Caki2 (cell line): ENCODE results near the gene PELI1. TPM values are rescaled to one million over a fixed set of nuclear protein-coding genes. Genes with fewer than 3 reads are reported as not detected.
A peak's percentile ranks its signal among the peaks of the same experiment; 100 is the strongest.

Experiments used
- DNase-seq: peaks from one replicate; pipeline ENCODE4 v3.0.0-alpha.2; 2015; ENCODE audit warnings: low read depth
- in situ Hi-C: cut with HindIII; loops from 2 replicates; pipeline ENCODE4 v1.10.0; 2016; ENCODE audit warnings: low sequenced_read_pairs, low pct_unique_long_range_greater_than_20kb, mixed read lengths
- total RNA-seq: library from RNA; depleted of rRNA; stranded (reverse); fragments of >200 nt; shearing (Covaris generic); gene quantifications from 2 replicates; pipeline ENCODE4 v1.2.3, GENCODE V29; 2014; ENCODE audit warnings: low replicate concordance; rRNA removed

The PELI1 gene
- total RNA-seq, 1 experiment from 2014 or later = 8.4 TPM

GRCh38 chr2:64063924-64064331 lies 80.3 kb downstream of the PELI1 start:
- in situ Hi-C loops = no loop called here
- DNase-seq = no peak

DNA sequence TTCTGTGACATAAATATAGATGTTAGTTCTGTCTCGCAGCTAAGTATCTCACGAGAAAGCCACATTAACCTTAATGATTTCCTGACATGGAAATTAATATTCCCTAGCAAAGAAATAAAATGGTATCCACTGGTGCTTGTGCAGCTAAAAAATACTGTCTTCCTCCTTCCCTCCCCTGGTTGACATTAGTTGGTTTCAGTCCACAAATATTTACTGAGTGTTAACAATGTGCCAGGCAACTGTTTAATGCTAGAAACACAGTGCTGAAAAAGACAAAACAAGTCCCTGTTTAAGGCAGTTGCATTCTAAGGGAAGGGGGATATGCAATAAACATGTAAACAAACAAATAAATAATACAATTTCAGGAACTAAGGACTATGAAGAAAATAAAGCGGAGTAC lies 80.8 kb downstream of the PELI1 start:
- in situ Hi-C loops = no loop called here
- no peak for DNase-seq

DNA sequence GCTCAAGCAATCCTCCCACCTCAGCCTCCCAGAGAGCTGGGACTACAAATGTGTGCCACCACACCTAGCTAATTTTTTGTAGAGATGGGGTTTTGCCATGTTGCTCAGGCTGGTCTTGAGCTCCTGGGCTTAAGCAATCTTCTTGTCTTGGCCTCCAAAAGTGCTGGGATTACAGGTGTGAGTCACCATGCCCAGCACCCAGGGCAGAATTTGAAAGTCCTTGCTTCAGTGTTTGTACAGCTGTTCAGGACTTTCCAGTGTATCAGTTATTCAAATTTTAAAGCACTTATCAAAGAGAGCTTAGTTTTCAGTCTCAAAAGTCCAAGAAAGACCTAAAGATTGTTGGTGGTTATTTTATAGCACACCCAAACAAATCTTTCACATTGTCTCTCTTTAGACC lies 81.4 kb downstream of the PELI1 start:
- DNase-seq = no peak
- in situ Hi-C loops = no loop called here

- in situ Hi-C loops = no loop called here
- no peak for DNase-seq
Observed at GRCh38 chr2:64059270-64059669, 85.0 kb downstream of the PELI1 start.

DNA sequence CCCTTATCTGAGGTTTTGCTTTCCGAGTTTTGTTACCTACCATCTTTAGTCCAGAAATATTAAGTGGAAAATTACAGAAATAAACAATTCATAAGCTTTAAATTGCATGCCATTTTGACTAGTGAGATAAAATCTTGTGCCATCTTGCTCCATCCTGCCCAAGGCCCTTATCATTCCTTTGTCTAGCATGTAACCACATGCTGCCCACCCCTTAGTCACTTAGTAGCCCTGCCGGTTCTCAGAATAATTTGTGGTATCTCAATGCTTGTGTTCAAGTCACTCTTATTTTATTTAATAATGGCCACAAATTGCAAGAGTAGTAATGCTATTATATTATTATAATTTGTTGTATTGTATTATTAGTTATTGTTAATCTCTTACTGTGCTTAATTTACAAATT lies 88.2 kb downstream of the PELI1 start:
- no peak for DNase-seq
- in situ Hi-C loops = no loop called here

- in situ Hi-C loops = no loop called here
- DNase-seq = no peak
Observed at GRCh38 chr2:64054161-64054915, 89.9 kb downstream of the PELI1 start.

- DNase-seq = no peak
- in situ Hi-C loops = no loop called here
Observed at GRCh38 chr2:64052463-64053241, 91.6 kb downstream of the PELI1 start.

DNA sequence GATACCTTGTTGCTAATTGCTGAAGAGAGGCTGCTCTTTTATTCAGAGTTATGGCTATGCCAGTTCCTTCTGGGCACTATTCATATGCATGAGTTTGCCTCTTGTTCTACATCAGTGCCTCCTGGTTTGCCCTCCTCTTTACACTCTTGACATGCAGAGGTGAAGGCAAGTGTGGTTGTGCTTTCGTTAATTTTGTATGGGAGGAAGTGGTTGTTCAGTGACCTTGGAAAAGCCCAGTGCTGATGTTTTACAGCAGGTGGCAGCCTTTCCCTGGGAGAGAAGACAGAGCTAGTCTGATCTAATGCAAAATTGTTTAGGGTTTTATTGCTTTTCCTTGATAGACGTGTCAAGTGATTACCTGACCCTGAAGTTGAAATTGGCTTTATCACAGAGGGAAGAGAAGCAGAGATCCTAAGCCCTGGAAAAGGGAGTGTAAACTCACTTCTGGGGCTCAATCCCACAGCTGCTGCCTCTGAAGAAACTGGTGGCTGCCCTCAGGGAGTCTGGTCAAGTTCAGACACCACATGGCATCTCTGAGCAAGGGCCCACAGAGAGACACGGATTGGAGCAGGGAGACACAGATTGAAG lies 94.5 kb downstream of the PELI1 start:
- in situ Hi-C loops = loop anchor here (25.0 kb wide), 2 partner anchors 88 to 263 kb away; partner anchors contain the start of gene PELI1
- peak; percentile 79 for DNase-seq

- in situ Hi-C loops = loop anchor here (25.0 kb wide), 2 partner anchors 91 to 266 kb away; partner anchors contain the start of gene PELI1
- DNase-seq = no peak
Observed at GRCh38 chr2:64045938-64046337, 98.3 kb downstream of the PELI1 start.

Other genes starting within 250 kb of the PELI1 start
- gene VPS54, start 125.0 kb downstream of the PELI1 start, total RNA-seq = 14.8 and 17.5 TPM in 2 replicates